ENCODE data around the gene PAQR5.

GRCh38 chr15:69344238-69344637, 45.5 kb downstream of the PAQR5 start:
- TF ChIP-seq, protein P1, sequence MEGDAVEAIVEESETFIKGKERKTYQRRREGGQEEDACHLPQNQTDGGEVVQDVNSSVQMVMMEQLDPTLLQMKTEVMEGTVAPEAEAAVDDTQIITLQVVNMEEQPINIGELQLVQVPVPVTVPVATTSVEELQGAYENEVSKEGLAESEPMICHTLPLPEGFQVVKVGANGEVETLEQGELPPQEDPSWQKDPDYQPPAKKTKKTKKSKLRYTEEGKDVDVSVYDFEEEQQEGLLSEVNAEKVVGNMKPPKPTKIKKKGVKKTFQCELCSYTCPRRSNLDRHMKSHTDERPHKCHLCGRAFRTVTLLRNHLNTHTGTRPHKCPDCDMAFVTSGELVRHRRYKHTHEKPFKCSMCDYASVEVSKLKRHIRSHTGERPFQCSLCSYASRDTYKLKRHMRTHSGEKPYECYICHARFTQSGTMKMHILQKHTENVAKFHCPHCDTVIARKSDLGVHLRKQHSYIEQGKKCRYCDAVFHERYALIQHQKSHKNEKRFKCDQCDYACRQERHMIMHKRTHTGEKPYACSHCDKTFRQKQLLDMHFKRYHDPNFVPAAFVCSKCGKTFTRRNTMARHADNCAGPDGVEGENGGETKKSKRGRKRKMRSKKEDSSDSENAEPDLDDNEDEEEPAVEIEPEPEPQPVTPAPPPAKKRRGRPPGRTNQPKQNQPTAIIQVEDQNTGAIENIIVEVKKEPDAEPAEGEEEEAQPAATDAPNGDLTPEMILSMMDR (IDR thresholded peaks at IDR 0.05) = no peak
- no peak for TF ChIP-seq POLR2A (IDR thresholded peaks at IDR 0.05)

All from testis (tissue), 2 donors.